ENCODE data around the gene RPUSD4. TPM values are rescaled to one million over a fixed set of nuclear protein-coding genes. Genes with fewer than 3 reads are reported as not detected.
A peak's percentile ranks its signal among the peaks of the same experiment; 100 is the strongest.

Gene RPUSD4
- total and polyA plus RNA-seq, 9 of the 15 experiments (the other 6 are each of a cell fraction or from before 2014, with no cell fraction given): 27.4 to 56.2 (median 44.6) TPM

GRCh38 chr11:126257144-126257543 is 45.7 kb upstream of the RPUSD4 start:
- no peak for DNase-seq (ENCODE audit: extremely low read depth in 1 of 4, low spot score in 3 of 4)
- no peaks in the 10 kb centered on the region for H3K9me1 ChIP-seq (ENCODE audit: control insufficient read depth, insufficient read depth, low read length)
- no peak for ATAC-seq
- CTCF ChIA-PET (ENCODE audit: low intra/inter-chr PET ratio): no interaction called here
- POLR2A ChIA-PET: interaction anchor here (0.7 to 2.1 kb wide), 5 partner anchors 8 to 32 kb away, joined by 3 to 6 read pairs (median 3); partner anchors contain the start of genes FOXRED1 and SRPRA
- TF ChIP-seq CEBPG (CRISPR knock-in tag; IDR thresholded peaks at IDR 0.05) (no peak), CEBPG (tag; conservative IDR thresholded peaks at IDR 0.05 in 1 of 2, IDR thresholded peaks at IDR 0.05 in 1 of 2) (peak; percentile 71 to 90), GABPB2 (CRISPR knock-in tag; conservative IDR thresholded peaks at IDR 0.05) (no peak), CEBPB (tag; IDR thresholded peaks at IDR 0.05) (peak; percentile 90)
- no peak overlapping the region for H3K4me3 ChIP-seq
- H4K20me1 ChIP-seq (replicated peaks; ENCODE audit: control insufficient read depth, insufficient read depth, low read length): no peaks in the 10 kb centered on the region
- H3K27me3 ChIP-seq (ENCODE audit: control insufficient read depth in 2 of 2, insufficient read depth in 2 of 2, low read length in 2 of 2): no peaks in the 10 kb centered on the region
- intact Hi-C loops (cut with micrococcal nuclease): no loop called here
- no peaks in the 10 kb centered on the region for H3K9me3 ChIP-seq (replicated peaks; ENCODE audit: control insufficient read depth, insufficient read depth, low read depth, low read length)
- no peak for FAIRE-seq
- H3K36me3 ChIP-seq (ENCODE audit: control insufficient read depth, insufficient read depth, low read length): peaks cover 64% of the 10 kb centered on the region
- BruUV-seq (replicated peaks): no TSS peak
- no peaks in the 10 kb centered on the region for H3K79me2 ChIP-seq (ENCODE audit: control insufficient read depth, insufficient read depth, low read length)
- H3K27ac ChIP-seq (ENCODE audit: extremely low read depth, low read depth, low read length): no peak overlapping the region
- peaks cover 0 to 6% of the 10 kb centered on the region in 2 experiments; a peak in 2 of 5 replicates for H3K4me1 ChIP-seq (replicated peaks in 1 of 2; ENCODE audit: control insufficient read depth in 2 of 2, insufficient read depth in 2 of 2, low read length in 2 of 2)
- no peak overlapping the region for H3K4me2 ChIP-seq (ENCODE audit: insufficient read depth, low read length)
- 90% methylated on average over 2 of the region's 2 CpGs for WGBS (ENCODE audit: insufficient coverage, low coverage, missing lambda C conversion rate)
- in situ Hi-C loops (cut with MboI): no loop called here
- no peak overlapping the region for H2AFZ ChIP-seq (ENCODE audit: low read depth, low read length)
- no peak overlapping the region for H3K9ac ChIP-seq (ENCODE audit: insufficient read depth in 1 of 2, low read depth in 2 of 2, low read length in 2 of 2)

DNA sequence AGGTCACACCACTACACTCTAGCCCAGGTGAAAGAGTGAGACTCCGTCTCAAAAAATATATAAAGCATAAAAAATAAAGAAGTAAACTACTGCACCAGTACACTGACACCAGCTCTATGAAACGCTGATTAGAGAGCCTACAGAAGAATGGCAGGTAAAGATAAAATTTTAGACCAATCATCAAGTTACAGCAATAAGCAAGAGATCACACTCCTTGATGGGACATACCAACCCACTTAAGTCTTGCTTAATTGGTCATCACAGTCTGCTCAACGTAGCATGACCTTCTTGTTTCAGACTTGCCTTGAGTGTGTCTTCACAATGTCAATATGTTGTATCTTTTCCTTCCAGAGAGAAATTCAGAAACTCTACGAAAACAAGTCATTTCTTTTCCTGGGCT is 44.8 kb upstream of the RPUSD4 start:
- H3K9me3 ChIP-seq (replicated peaks; ENCODE audit: control insufficient read depth, insufficient read depth, low read depth, low read length): no peaks in the 10 kb centered on the region
- 24% methylated on average over 4 of the region's 4 CpGs for WGBS (ENCODE audit: insufficient coverage, low coverage, missing lambda C conversion rate)
- H3K9ac ChIP-seq (ENCODE audit: insufficient read depth in 1 of 2, low read depth in 2 of 2, low read length in 2 of 2): no peak overlapping the region
- no peak overlapping the region for H3K4me3 ChIP-seq
- in situ Hi-C loops (cut with MboI) (no loop called here), intact Hi-C loops (cut with micrococcal nuclease) (no loop called here)
- H2AFZ ChIP-seq (ENCODE audit: low read depth, low read length): no peak overlapping the region
- POLR2A ChIA-PET: interaction anchor here (0.8 to 2.1 kb wide), 2 partner anchors 9 to 12 kb away, joined by 3 to 6 read pairs; partner anchors contain the start of genes FOXRED1 and SRPRA
- H3K4me1 ChIP-seq (replicated peaks in 1 of 2; ENCODE audit: control insufficient read depth in 2 of 2, insufficient read depth in 2 of 2, low read length in 2 of 2): peaks cover 0 to 6% of the 10 kb centered on the region in 2 experiments; a peak in 2 of 5 replicates
- DNase-seq (ENCODE audit: extremely low read depth in 1 of 4, low spot score in 3 of 4): peak in 2 of 4 experiments; percentile 27 to 37
- H3K36me3 ChIP-seq (ENCODE audit: control insufficient read depth, insufficient read depth, low read length): peaks cover 58% of the 10 kb centered on the region
- no peak for FAIRE-seq
- no TSS peak for BruUV-seq (replicated peaks)
- peak; percentile 66 for ATAC-seq
- no peaks in the 10 kb centered on the region for H3K9me1 ChIP-seq (ENCODE audit: control insufficient read depth, insufficient read depth, low read length)
- H3K27ac ChIP-seq (ENCODE audit: extremely low read depth, low read depth, low read length): peak overlapping the region; percentile 28; the same call in 2 of the 3 replicates
- no peaks in the 10 kb centered on the region for H4K20me1 ChIP-seq (replicated peaks; ENCODE audit: control insufficient read depth, insufficient read depth, low read length)
- no peaks in the 10 kb centered on the region for H3K79me2 ChIP-seq (ENCODE audit: control insufficient read depth, insufficient read depth, low read length)
- peak overlapping the region; percentile 31 for H3K4me2 ChIP-seq (ENCODE audit: insufficient read depth, low read length)
- CTCF ChIA-PET (ENCODE audit: low intra/inter-chr PET ratio): no interaction called here
- no peaks in the 10 kb centered on the region for H3K27me3 ChIP-seq (ENCODE audit: control insufficient read depth in 2 of 2, insufficient read depth in 2 of 2, low read length in 2 of 2)
- TF ChIP-seq CC2D1A (IDR thresholded peaks at IDR 0.05) (no peak), FOXK2 (conservative IDR thresholded peaks at IDR 0.05 in 1 of 2, IDR thresholded peaks at IDR 0.05 in 1 of 2; ENCODE audit: low read depth in 2 of 2) (0 out of 4 replicates have a peak, but pooled peaks of 1 of the 2 experiments have one; percentile 33), TEAD4 (IDR thresholded peaks at IDR 0.05; ENCODE audit: low read length) (peak; percentile 49; the same call in 1 of the 2 replicates), TEAD4 (CRISPR knock-in tag; IDR thresholded peaks at IDR 0.05; ENCODE audit: borderline replicate concordance) (no peak), TAL1 (IDR thresholded peaks at IDR 0.05) (peak; percentile 45; the same call in 1 of the 2 replicates), PKNOX1 (IDR thresholded peaks at IDR 0.05) (peak; percentile 64), SLC30A9 (CRISPR knock-in tag; IDR thresholded peaks at IDR 0.05) (no peak), XRCC4 (IDR thresholded peaks at IDR 0.05; ENCODE audit: extremely low read depth, insufficient read depth, insufficient read length) (no peak), ZEB2 (IDR thresholded peaks at IDR 0.05) (no peak), TCF3 (CRISPR knock-in tag; IDR thresholded peaks at IDR 0.05) (peak; percentile 45; the same call in 1 of the 2 replicates), BMI1 (IDR thresholded peaks at IDR 0.05; ENCODE audit: low read length) (no peak)

Data from K562 (cell line).